SK-N-SH (cell line): ENCODE measurements around the gene WIZ.
A peak's percentile ranks its signal among the peaks of the same experiment; 100 is the strongest.

Experiments used
- CHD2 ChIP-seq: fragments of 150-350 bp; IDR thresholded peaks from 2 replicates; pipeline ENCODE4 v1.6.1; 2018; ENCODE audit warnings: low read length; ENCODE audit not compliant: partially characterized antibody
- CTCF ChIP-seq: fragments of 200-600 bp; sonication (generic); IDR thresholded peaks from 2 replicates; pipeline ENCODE4 v1.6.1; 2017; ENCODE audit warnings: antibody characterized with exemption, mild to moderate bottlenecking, moderate library complexity
- ELF1 ChIP-seq: IDR thresholded peaks from 2 replicates; pipeline ENCODE4 v1.4.0; 2012
- EP300 ChIP-seq, 2 experiments: IDR thresholded peaks; 2 replicates each; pipeline versions ENCODE4 v1.4.0 to v1.6.1; 2012; ENCODE audit warnings: borderline replicate concordance in 1 of 2, low read depth in 1 of 2, low read length in 1 of 2
- MXI1 ChIP-seq: IDR thresholded peaks from 2 replicates; pipeline ENCODE4 v1.6.1; 2012; ENCODE audit warnings: mild to moderate bottlenecking, low read depth, low read length, improper control_type of control experiment
- POLR2AphosphoS5 ChIP-seq: IDR thresholded peaks from 2 replicates; pipeline ENCODE4 v1.6.1; 2012; ENCODE audit warnings: low read depth, low read length
- TCF12 ChIP-seq: IDR thresholded peaks from 2 replicates; pipeline ENCODE4 v1.4.0; 2012
- YY1 ChIP-seq: IDR thresholded peaks from 2 replicates; pipeline ENCODE4 v1.4.0; 2012; ENCODE audit warnings: low read depth, mild to moderate bottlenecking

- no peak for TF ChIP-seq CTCF
- TF ChIP-seq CHD2 = no peak
- TF ChIP-seq EP300 (IDR thresholded peaks at IDR 0.05; ENCODE audit: borderline replicate concordance in 1 of 2, low read depth in 1 of 2, low read length in 1 of 2) = no peak
- TF ChIP-seq POLR2AphosphoS5 = no peak
- no peak for TF ChIP-seq MXI1
- TF ChIP-seq YY1 = no peak
- TF ChIP-seq ELF1 = no peak
- peak; percentile 20; the same call in 1 of the 2 replicates for TF ChIP-seq TCF12
Observed at GRCh38 chr19:15466851-15467733, 17.3 kb upstream of the WIZ start.
